Liver (tissue), 9 donors: ENCODE measurements around the gene COL8A1. TPM values are rescaled to one million over a fixed set of nuclear protein-coding genes. Genes with fewer than 3 reads are reported as not detected.

ENCODE experiments used
- DNase-seq: peaks from one replicate; pipeline ENCODE4 v3.0.0-alpha.2; 2017; ENCODE audit warnings: low spot score
- H3K27ac ChIP-seq, 2 donors: one replicate each; pipeline ENCODE4 v1.7.0; 2013; ENCODE audit warnings: inconsistent platforms in 2 of 2, low read length in 2 of 2, control low read depth in 1 of 2, low read depth in 1 of 2, mild to moderate bottlenecking in 1 of 2
- H3K27me3 ChIP-seq, 4 donors: one replicate each; pipeline versions ENCODE4 v1.6.1 to v1.7.0; 2013; ENCODE audit warnings: low read length in 3 of 4, inconsistent platforms in 1 of 4, mild to moderate bottlenecking in 1 of 4, moderate library complexity in 1 of 4; ENCODE audit not compliant: control insufficient read depth in 4 of 4, insufficient read depth in 4 of 4
- H3K36me3 ChIP-seq, 4 donors: one replicate each; pipeline versions ENCODE4 v1.6.1 to v1.7.0; 2013; ENCODE audit warnings: low read length in 3 of 4, mild to moderate bottlenecking in 3 of 4, low read depth in 1 of 4, moderate library complexity in 1 of 4; ENCODE audit not compliant: control insufficient read depth in 4 of 4, insufficient read depth in 3 of 4
- H3K4me1 ChIP-seq, 4 donors: one replicate each; pipeline versions ENCODE4 v1.6.1 to v1.7.0; 2013; ENCODE audit warnings: low read length in 3 of 4, mild to moderate bottlenecking in 3 of 4, moderate library complexity in 1 of 4; ENCODE audit not compliant: control insufficient read depth in 4 of 4, insufficient read depth in 4 of 4
- H3K4me3 ChIP-seq, 3 donors: one replicate each; pipeline versions ENCODE4 v1.6.1 to v1.7.0; 2013; ENCODE audit warnings: low read length in 3 of 3, control low read depth in 1 of 3, low read depth in 1 of 3, mild to moderate bottlenecking in 1 of 3
- H3K9ac ChIP-seq, 2 donors: one replicate each; pipeline ENCODE4 v1.7.0; 2013; ENCODE audit warnings: low read length in 2 of 2, mild to moderate bottlenecking in 2 of 2, moderate library complexity in 2 of 2, control low read depth in 1 of 2, low read depth in 1 of 2
- H3K9me3 ChIP-seq, 4 donors: one replicate each; pipeline versions ENCODE4 v1.6.1 to v1.7.0; 2013; ENCODE audit warnings: low read length in 3 of 4; ENCODE audit not compliant: control insufficient read depth in 4 of 4
- ATF3 ChIP-seq: IDR thresholded peaks from 2 replicates; pipeline ENCODE4 v1.6.1; 2016; ENCODE audit warnings: antibody characterized with exemption
- CTCF ChIP-seq: fragments of 150-350 bp; IDR thresholded peaks from 2 replicates; pipeline ENCODE4 v1.5.1; 2017; ENCODE audit warnings: improper control_type of control experiment, low read depth, low read length; ENCODE audit not compliant: missing input control
- EGR1 ChIP-seq, 2 donors: IDR thresholded peaks; 2 replicates each; pipeline ENCODE4 v1.6.1; 2016 to 2018; ENCODE audit warnings: antibody characterized with exemption in 2 of 2, low read depth in 2 of 2
- GABPA ChIP-seq, 2 donors: IDR thresholded peaks in 1 of 2; conservative IDR thresholded peaks in 1 of 2; 2 replicates each; pipeline ENCODE4 v1.6.1; 2016; ENCODE audit warnings: antibody characterized with exemption in 2 of 2, mild to moderate bottlenecking in 1 of 2, moderate library complexity in 1 of 2
- HNF4A ChIP-seq, 2 donors: conservative IDR thresholded peaks; 2 replicates each; pipeline ENCODE4 v1.6.1; 2016; ENCODE audit warnings: antibody characterized with exemption in 2 of 2, mild to moderate bottlenecking in 2 of 2
- HNF4G ChIP-seq: IDR thresholded peaks from 2 replicates; pipeline ENCODE4 v1.6.1; 2016; ENCODE audit warnings: antibody characterized with exemption
- JUND ChIP-seq, 2 donors: IDR thresholded peaks; 2 replicates each; pipeline ENCODE4 v1.6.1; 2016; ENCODE audit warnings: antibody characterized with exemption in 2 of 2
- MAX ChIP-seq: IDR thresholded peaks from 2 replicates; pipeline ENCODE4 v1.6.1; 2016; ENCODE audit warnings: antibody characterized with exemption
- NR2F2 ChIP-seq: IDR thresholded peaks from 2 replicates; pipeline ENCODE4 v1.6.1; 2016; ENCODE audit warnings: antibody characterized with exemption
- RAD21 ChIP-seq, 2 donors: IDR thresholded peaks; 2 replicates each; pipeline ENCODE4 v1.6.1; 2016; ENCODE audit warnings: antibody characterized with exemption in 2 of 2, mild to moderate bottlenecking in 2 of 2
- REST ChIP-seq: IDR thresholded peaks from 2 replicates; pipeline ENCODE4 v1.6.1; 2016; ENCODE audit warnings: antibody characterized with exemption, mild to moderate bottlenecking
- SP1 ChIP-seq: IDR thresholded peaks from 2 replicates; pipeline ENCODE4 v1.6.1; 2018; ENCODE audit warnings: antibody characterized with exemption, mild to moderate bottlenecking
- YY1 ChIP-seq: IDR thresholded peaks from 2 replicates; pipeline ENCODE4 v1.6.1; 2016; ENCODE audit warnings: antibody characterized with exemption, mild to moderate bottlenecking
- ZBTB33 ChIP-seq: IDR thresholded peaks from 2 replicates; pipeline ENCODE4 v1.6.1; 2016; ENCODE audit warnings: antibody characterized with exemption
- WGBS: extraction: QIAGEN DNeasy Blood & Tissue Kit; methylation state at CpG from one replicate; pipeline ENCODE4 v1.1.7; 2013; 5-methylcytosine and 5-hydroxymethylcytosine counted together
- polyA plus RNA-seq, 2 donors: library from polyadenylated mRNA; stranded (reverse) in 1 of 2; unstranded in 1 of 2; fragments of 200-250 nt in 1 of 2; fragments of >200 nt in 1 of 2; fragmentation: Nextera tagmentation in 1 of 2; extraction: Ambion mirVana in 1 of 2; gene quantifications; one replicate each; pipeline versions ENCODE4 v1.2.1 to v1.2.3, GENCODE V29; 2013 to 2015
- total RNA-seq, 2 donors: library from RNA; depleted of rRNA; stranded (reverse); fragments of >200 nt; gene quantifications; one replicate each; pipeline ENCODE4 v1.2.3, GENCODE V29; 2014
- donor health status: healthy.
- donor health status: healthy.
- donor health status: healthy.
- donor health status: healthy.
- donor health status: healthy.

The COL8A1 gene
- total and polyA plus RNA-seq, 4 donors: 0.14 to 2.2 (median 1.0) TPM

GRCh38 chr3:99599894-99600293, 38.5 kb upstream of the COL8A1 start:
- H3K9me3 ChIP-seq: no peaks in the 10 kb centered on the region
- H3K4me3 ChIP-seq: no peak overlapping the region
- no peaks in the 10 kb centered on the region for H3K27me3 ChIP-seq
- no peak for TF ChIP-seq JUND (IDR thresholded peaks at IDR 0.05)
- no peak for TF ChIP-seq ZBTB33
- TF ChIP-seq NR2F2: no peak
- TF ChIP-seq SP1: no peak
- no peak for TF ChIP-seq REST
- TF ChIP-seq HNF4A (conservative IDR thresholded peaks at IDR 0.05): no peak
- no peak for TF ChIP-seq GABPA (IDR thresholded peaks at IDR 0.05 in 1 of 2, conservative IDR thresholded peaks at IDR 0.05 in 1 of 2)
- no peak for TF ChIP-seq RAD21 (IDR thresholded peaks at IDR 0.05)
- no peak for TF ChIP-seq MAX
- no peak overlapping the region for H3K27ac ChIP-seq
- no peaks in the 10 kb centered on the region for H3K4me1 ChIP-seq
- DNase-seq: no peak
- WGBS: 70% methylated on average over 5 of the region's 5 CpGs
- H3K36me3 ChIP-seq: no peaks in the 10 kb centered on the region
- H3K9ac ChIP-seq: no peak overlapping the region

- Histone ChIP-seq H3K4me3 (no peak overlapping the region), H3K36me3 (no peaks in the 10 kb centered on the region), H3K27ac (no peak overlapping the region), H3K9ac (no peak overlapping the region), H3K27me3 (no peaks in the 10 kb centered on the region), H3K4me1 (no peaks in the 10 kb centered on the region), H3K9me3 (no peaks in the 10 kb centered on the region)
- DNase-seq: no peak
- 85% methylated on average over 1 of the region's 1 CpG for WGBS
- no peak for TF ChIP-seq ATF3
- TF ChIP-seq HNF4A (conservative IDR thresholded peaks at IDR 0.05): no peak
- TF ChIP-seq SP1: no peak
- no peak for TF ChIP-seq RAD21 (IDR thresholded peaks at IDR 0.05)
- TF ChIP-seq GABPA (IDR thresholded peaks at IDR 0.05 in 1 of 2, conservative IDR thresholded peaks at IDR 0.05 in 1 of 2): no peak
- no peak for TF ChIP-seq CTCF
- TF ChIP-seq JUND (IDR thresholded peaks at IDR 0.05): no peak
- TF ChIP-seq MAX: no peak
- TF ChIP-seq EGR1 (IDR thresholded peaks at IDR 0.05; ENCODE audit: low read depth in 2 of 2): no peak
- no peak for TF ChIP-seq YY1
- no peak for TF ChIP-seq HNF4G
Observed at GRCh38 chr3:99601515-99601914, 36.9 kb upstream of the COL8A1 start.
